ELR (cell line): Measurements from ENCODE around the gene CUL2.
A peak's percentile ranks its signal among the peaks of the same experiment; 100 is the strongest.
"Not testable (repeated sequence)": the region's sequence is repeated elsewhere in the genome, so short reads cannot be mapped to it uniquely, and the experiment has no call there.

Source experiments
- DNase-seq: peaks from one replicate; pipeline ENCODE4 v3.0.0-alpha.2; 2015; ENCODE audit warnings: low read depth

CUL2 gene

GRCh38 chr10:35079763-35080162 lies 10.4 kb downstream of the CUL2 start:
- peak; percentile 90 for DNase-seq

- no peak for DNase-seq
Observed at GRCh38 chr10:35079265-35079664, 10.9 kb downstream of the CUL2 start.

GRCh38 chr10:35075228-35075627 lies 14.9 kb downstream of the CUL2 start:
- DNase-seq, result no peak

- peak; percentile 70 for DNase-seq
Observed at GRCh38 chr10:35074266-35074665, 15.9 kb downstream of the CUL2 start.

- no peak for DNase-seq
Observed at GRCh38 chr10:35070521-35070920, 19.6 kb downstream of the CUL2 start.

GRCh38 chr10:35063837-35064454 lies 26.2 kb downstream of the CUL2 start:
- DNase-seq, result no peak

GRCh38 chr10:35059481-35059880 lies 30.7 kb downstream of the CUL2 start:
- DNase-seq, result no peak

- DNase-seq, result no peak
Observed at GRCh38 chr10:35058686-35059085, 31.5 kb downstream of the CUL2 start.

GRCh38 chr10:35058134-35058533 lies 32.0 kb downstream of the CUL2 start:
- DNase-seq, result peak; percentile 95

GRCh38 chr10:35056686-35057085 lies 33.5 kb downstream of the CUL2 start:
- DNase-seq, result peak; percentile 59

GRCh38 chr10:35056133-35056532 lies 34.0 kb downstream of the CUL2 start:
- DNase-seq, result no peak

GRCh38 chr10:35050568-35050967 lies 39.6 kb downstream of the CUL2 start:
- DNase-seq, result no peak

- no peak for DNase-seq
Observed at GRCh38 chr10:35046074-35046473, 44.1 kb downstream of the CUL2 start.

- DNase-seq, result not testable (repeated sequence)
Observed at GRCh38 chr10:35045275-35045674, 44.9 kb downstream of the CUL2 start.

GRCh38 chr10:35043796-35044344 lies 46.3 kb downstream of the CUL2 start:
- peak; percentile 53 for DNase-seq

GRCh38 chr10:35042783-35043182 lies 47.4 kb downstream of the CUL2 start:
- DNase-seq, result no peak

GRCh38 chr10:35041502-35041879 lies 48.6 kb downstream of the CUL2 start:
- no peak for DNase-seq

GRCh38 chr10:35040760-35041501 lies 49.2 kb downstream of the CUL2 start:
- peak; percentile 63 for DNase-seq

GRCh38 chr10:35037104-35037503 lies 53.0 kb downstream of the CUL2 start:
- no peak for DNase-seq

GRCh38 chr10:35035606-35036005 lies 54.5 kb downstream of the CUL2 start:
- DNase-seq, result no peak

- DNase-seq, result peak; percentile 56
Observed at GRCh38 chr10:35027567-35027966, 62.6 kb downstream of the CUL2 start.

- DNase-seq, result peak; percentile 75
Observed at GRCh38 chr10:35025916-35026315, 64.2 kb downstream of the CUL2 start.

- DNase-seq, result no peak
Observed at GRCh38 chr10:35020481-35020880, 69.7 kb downstream of the CUL2 start.
